Endothelial cell of umbilical vein (primary cell): ENCODE data around the gene TBL2.

ENCODE experiments used
- CTCF ChIP-seq, 2 donors: IDR thresholded peaks; 1 replicate in 1 of 2; 2 replicates in 1 of 2; pipeline ENCODE4 v1.5.1; 2011; ENCODE audit warnings: low read length in 2 of 2, mild to moderate bottlenecking in 2 of 2, moderate library complexity in 2 of 2, control low read depth in 1 of 2, inconsistent platforms in 1 of 2, low read depth in 1 of 2; ENCODE audit not compliant: insufficient read depth in 1 of 2; ENCODE audit errors: extremely low read depth in 1 of 2
- EZH2 ChIP-seq: IDR thresholded peaks from 2 replicates; pipeline ENCODE4 v1.6.1; 2012; ENCODE audit warnings: borderline replicate concordance, low read depth, mild to moderate bottlenecking, moderate library complexity, low read length, inconsistent platforms; ENCODE audit not compliant: severe bottlenecking
- FOS ChIP-seq: IDR thresholded peaks from 2 replicates; pipeline ENCODE4 v1.6.1; 2011; ENCODE audit warnings: mild to moderate bottlenecking, low read length, moderate library complexity, borderline replicate concordance; ENCODE audit not compliant: insufficient read depth
- GATA2 ChIP-seq: IDR thresholded peaks from 2 replicates; pipeline ENCODE4 v1.7.0; 2011; ENCODE audit warnings: low read depth, mild to moderate bottlenecking, moderate library complexity, mixed read lengths, low read length; ENCODE audit not compliant: insufficient read length, insufficient read depth
- JUN ChIP-seq: IDR thresholded peaks from 2 replicates; pipeline ENCODE4 v1.6.1; 2011; ENCODE audit warnings: borderline replicate concordance, low read depth; ENCODE audit not compliant: insufficient read length, insufficient read depth
- MAX ChIP-seq: IDR thresholded peaks from 2 replicates; pipeline ENCODE4 v1.6.1; 2011; ENCODE audit not compliant: insufficient read depth, insufficient read length
- MYC ChIP-seq: IDR thresholded peaks from one replicate; pipeline ENCODE4 v1.6.1; 2011; ENCODE audit warnings: mild to moderate bottlenecking, low read depth, low read length
- POLR2A ChIP-seq: IDR thresholded peaks from 2 replicates; pipeline ENCODE4 v1.6.1; 2012; ENCODE audit warnings: low read depth, mild to moderate bottlenecking, control low read depth, low read length
- POLR2AphosphoS5 ChIP-seq: IDR thresholded peaks from 2 replicates; pipeline ENCODE4 v1.6.1; 2012; ENCODE audit warnings: low read depth, mild to moderate bottlenecking, control low read depth, low read length, moderate library complexity; ENCODE audit not compliant: insufficient read depth

- TF ChIP-seq CTCF (IDR thresholded peaks at IDR 0.05; ENCODE audit: extremely low read depth in 1 of 2, insufficient read depth in 1 of 2, low read depth in 1 of 2, low read length in 2 of 2) (no peak), POLR2AphosphoS5 (no peak), MAX (no peak), JUN (no peak), POLR2A (peak; percentile 46), EZH2 (no peak), GATA2 (no peak), MYC (no peak), FOS (no peak)
Observed at GRCh38 chr7:73569042-73569608, 9.3 kb downstream of the TBL2 start.
